Psoas muscle (tissue), 8 donors: ENCODE results near the gene MME. TPM values are rescaled to one million over a fixed set of nuclear protein-coding genes. Genes with fewer than 3 reads are reported as not detected.

ENCODE experiments used
- ATAC-seq, 4 donors: fragments of 200-7000 bp; cut with Tn5 transposase; one replicate each; pipeline ENCODE4 v1.9.1; 2020; ENCODE audit warnings: moderate library complexity in 3 of 4, mild to moderate bottlenecking in 2 of 4
- DNase-seq, 2 donors: peaks; one replicate each; pipeline ENCODE4 v3.0.0-alpha.2; 2020
- H3K27ac ChIP-seq: fragments of 200-600 bp; one replicate; pipeline ENCODE4 v1.8.0; 2022
- H3K27me3 ChIP-seq, 3 donors: fragments of 200-600 bp in 1 of 3; one replicate each; pipeline versions ENCODE4 v1.6.1 to v1.8.0; 2013 to 2022; ENCODE audit warnings: low read length in 2 of 3, mild to moderate bottlenecking in 2 of 3, moderate library complexity in 1 of 3; ENCODE audit not compliant: insufficient read depth in 3 of 3
- H3K36me3 ChIP-seq, 2 donors: fragments of 200-600 bp in 1 of 2; one replicate each; pipeline versions ENCODE4 v1.6.1 to v1.8.0; 2013 to 2022; ENCODE audit warnings: low read depth in 1 of 2, mild to moderate bottlenecking in 1 of 2, moderate library complexity in 1 of 2; ENCODE audit not compliant: insufficient read depth in 1 of 2
- H3K4me1 ChIP-seq: fragments of 200-600 bp; one replicate; pipeline ENCODE4 v1.8.0; 2022
- H3K4me3 ChIP-seq: fragments of 200-600 bp; one replicate; pipeline ENCODE4 v1.8.0; 2022; ENCODE audit warnings: mild to moderate bottlenecking
- H3K9me3 ChIP-seq: fragments of 200-600 bp; one replicate; pipeline ENCODE4 v1.8.0; 2022
- WGBS, 3 donors: extraction: QIAGEN DNeasy Blood & Tissue Kit; methylation state at CpG; one replicate each; pipeline versions ENCODE4 v1.1.6 to v1.1.7; 2013; 5-methylcytosine and 5-hydroxymethylcytosine counted together
- intact Hi-C, 2 donors: fragments of 100-400 bp; cut with DNase I; formaldehyde crosslinking; loops; one replicate each; pipeline versions ENCODE4 v1.11.0 to v1.14.2; 2022
- polyA plus RNA-seq, 3 donors: library from polyadenylated mRNA; stranded (reverse); fragments of 200-250 nt; gene quantifications; one replicate each; pipeline ENCODE4 v1.2.3, GENCODE V29; 2013
- total RNA-seq, 4 donors: library from RNA; stranded (reverse); fragmentation: NEBNext Ultra II Directional in 2 of 4; extraction: Animal tissue kit (Norgen Biotek cat#: 25700) in 2 of 4; gene quantifications; one replicate each; pipeline versions ENCODE4 v1.2.1 to v1.2.4, GENCODE V29; 2021 to 2023
- TF ChIP-seq, protein P1 (sequence below): fragments of 200-600 bp; IDR thresholded peaks from one replicate; pipeline ENCODE4 v1.8.0; 2022; ENCODE audit warnings: antibody characterized with exemption
- donor health status: healthy with polysubstance abuse.
- donor health status: DM: no; HTN: no; CAD: no; lungs with moderate emphysema.
- donor health status: Bipolar disorder and iron deficiency.
- donor health status: healthy.
- donor health status: DM: yes; HTN: yes; CAD: no.
- donor health status: DM: no; HTN: no; CAD: no.
- donor health status: DM: no; HTN: no; CAD: no.
- donor health status: DM: yes; HTN: yes; CAD: no.

MME gene
- total and polyA plus RNA-seq, 7 donors = 10.3 to 44.1 (median 38.5) TPM

DNA sequence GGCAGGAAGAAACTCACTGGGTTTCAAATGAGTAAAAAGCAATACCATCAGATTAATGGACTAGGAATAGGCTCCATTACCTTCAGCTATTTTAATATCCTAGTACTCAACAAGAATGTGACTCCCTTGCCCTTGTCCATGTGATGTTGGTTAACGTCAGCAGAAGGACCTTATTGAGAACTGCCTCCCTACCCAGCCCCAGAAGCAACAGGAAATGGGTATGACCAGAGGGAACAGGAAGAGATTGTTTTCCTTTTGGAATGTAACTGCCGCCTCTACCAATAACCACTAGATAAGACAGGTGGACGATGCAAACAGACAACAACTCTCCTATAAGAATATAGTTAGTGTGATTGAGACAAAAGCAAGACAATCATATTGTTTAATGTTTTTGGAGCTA, 10.4 kb upstream of the MME start:
- peaks cover 17% of the 10 kb centered on the region for H3K4me1 ChIP-seq
- peak in 1 of 4 donors; percentile 25 for ATAC-seq
- TF ChIP-seq, protein P1, sequence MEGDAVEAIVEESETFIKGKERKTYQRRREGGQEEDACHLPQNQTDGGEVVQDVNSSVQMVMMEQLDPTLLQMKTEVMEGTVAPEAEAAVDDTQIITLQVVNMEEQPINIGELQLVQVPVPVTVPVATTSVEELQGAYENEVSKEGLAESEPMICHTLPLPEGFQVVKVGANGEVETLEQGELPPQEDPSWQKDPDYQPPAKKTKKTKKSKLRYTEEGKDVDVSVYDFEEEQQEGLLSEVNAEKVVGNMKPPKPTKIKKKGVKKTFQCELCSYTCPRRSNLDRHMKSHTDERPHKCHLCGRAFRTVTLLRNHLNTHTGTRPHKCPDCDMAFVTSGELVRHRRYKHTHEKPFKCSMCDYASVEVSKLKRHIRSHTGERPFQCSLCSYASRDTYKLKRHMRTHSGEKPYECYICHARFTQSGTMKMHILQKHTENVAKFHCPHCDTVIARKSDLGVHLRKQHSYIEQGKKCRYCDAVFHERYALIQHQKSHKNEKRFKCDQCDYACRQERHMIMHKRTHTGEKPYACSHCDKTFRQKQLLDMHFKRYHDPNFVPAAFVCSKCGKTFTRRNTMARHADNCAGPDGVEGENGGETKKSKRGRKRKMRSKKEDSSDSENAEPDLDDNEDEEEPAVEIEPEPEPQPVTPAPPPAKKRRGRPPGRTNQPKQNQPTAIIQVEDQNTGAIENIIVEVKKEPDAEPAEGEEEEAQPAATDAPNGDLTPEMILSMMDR = no peak
- 56 to 62% (median 59%) methylated on average over 3 of the region's 3 CpGs for WGBS, 3 donors
- peaks cover under 1% of the 10 kb centered on the region for H3K9me3 ChIP-seq
- H3K27me3 ChIP-seq = no peaks in the 10 kb centered on the region
- H3K36me3 ChIP-seq = no peaks in the 10 kb centered on the region
- H3K4me3 ChIP-seq = no peak overlapping the region
- H3K27ac ChIP-seq = peak overlapping the region; percentile 32
- intact Hi-C loops = loop anchor here (5.0 to 10.0 kb wide), 2 partner anchors 163 to 255 kb away; no protein-coding TSS in a partner anchor
- no peak for DNase-seq

DNA sequence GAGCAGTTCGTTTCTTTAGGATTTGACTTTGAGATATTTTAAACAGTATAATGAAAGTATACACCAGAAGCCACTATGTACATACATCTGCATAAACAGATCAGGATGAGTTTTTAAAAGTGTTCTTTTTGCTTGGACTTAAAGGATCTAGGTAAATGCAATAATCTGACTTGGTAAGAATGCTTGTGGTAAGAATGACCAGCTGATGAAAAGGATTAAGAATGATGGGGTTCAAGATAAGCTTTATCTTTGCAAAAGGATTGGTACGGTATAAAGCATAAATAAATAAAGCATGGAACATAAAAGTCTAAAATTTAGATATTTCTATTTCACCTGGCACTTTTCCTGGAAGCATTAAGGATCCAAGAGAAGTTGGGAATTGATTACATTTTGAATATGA, 9.8 kb upstream of the MME start:
- Histone ChIP-seq H3K27me3 (no peaks in the 10 kb centered on the region), H3K9me3 (peaks cover 5% of the 10 kb centered on the region), H3K36me3 (no peaks in the 10 kb centered on the region), H3K4me3 (no peak overlapping the region), H3K27ac (peak overlapping the region; percentile 39), H3K4me1 (peaks cover 12% of the 10 kb centered on the region)
- intact Hi-C loops = loop anchor here in 1 of 2 donors (10.0 kb wide), 1 partner anchor 254 kb away; no protein-coding TSS in a partner anchor
- ATAC-seq (no peak), DNase-seq (no peak)
- 88 to 93% (median 89%) methylated on average over 2 of the region's 2 CpGs for WGBS, 3 donors
- TF ChIP-seq, protein P1 = no peak

DNA sequence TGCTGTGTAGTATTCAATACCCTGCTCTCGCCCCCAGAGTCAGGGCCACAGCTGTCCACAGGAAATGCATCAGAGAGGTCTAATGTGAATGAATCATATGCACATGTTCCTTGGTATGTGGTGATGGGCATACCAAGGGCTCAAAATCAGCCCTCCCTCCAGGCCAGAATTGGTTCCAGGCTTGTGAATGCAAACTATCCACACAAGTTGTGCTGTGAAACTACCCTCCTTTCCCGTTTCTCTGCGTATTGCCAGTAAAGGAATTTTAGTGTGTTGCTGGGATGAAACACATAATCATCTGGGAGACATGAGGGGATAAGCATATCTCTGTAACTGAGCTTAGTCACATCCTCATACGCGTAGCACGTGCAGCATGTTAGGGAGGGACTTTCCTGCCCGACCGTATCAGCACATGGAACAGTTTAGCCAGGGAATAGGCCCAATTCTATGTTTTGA, 9.2 kb upstream of the MME start:
- ATAC-seq = peak; percentile 75 to 91 (median 84)
- Histone ChIP-seq H3K27ac (peak overlapping the region; percentile 39), H3K9me3 (peaks cover 5% of the 10 kb centered on the region), H3K27me3 (no peaks in the 10 kb centered on the region), H3K4me3 (no peak overlapping the region), H3K36me3 (no peaks in the 10 kb centered on the region), H3K4me1 (peaks cover 8% of the 10 kb centered on the region)
- DNase-seq = peak in 1 of 2 donors; percentile 17
- 42 to 58% (median 56%) methylated on average over 8 of the region's 8 CpGs for WGBS, 3 donors
- TF ChIP-seq, protein P1 = no peak
- intact Hi-C loops = loop anchor here in 1 of 2 donors (10.0 kb wide), 1 partner anchor 254 kb away; no protein-coding TSS in a partner anchor

DNA sequence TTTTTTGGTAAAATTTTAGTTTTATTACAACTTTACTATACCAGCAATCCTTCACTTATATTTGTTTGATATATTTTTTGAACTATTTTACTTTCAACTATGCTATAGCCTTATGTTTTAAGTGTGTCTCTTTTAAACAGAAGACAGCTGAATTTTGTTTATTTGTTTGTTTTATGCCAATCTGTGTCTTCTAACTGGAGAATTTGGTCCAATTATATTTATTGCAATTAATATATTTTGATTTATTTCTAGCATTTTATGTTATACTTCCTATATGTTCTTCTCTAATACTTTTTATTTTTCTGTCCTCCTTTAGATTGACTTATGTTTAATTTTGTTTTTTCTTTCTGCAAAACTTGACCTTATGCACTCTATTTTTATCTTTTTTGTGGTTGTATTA, 4.9 kb upstream of the MME start:
- intact Hi-C loops = loop anchor here in 1 of 2 donors (10.0 kb wide), 1 partner anchor 250 kb away; no protein-coding TSS in a partner anchor

More for the DNA sequence above, 4.9 kb upstream of the MME start:
- TF ChIP-seq, protein P1 = no peak
- H3K4me1 ChIP-seq = peaks cover 4% of the 10 kb centered on the region
- ATAC-seq (no peak), DNase-seq (no peak)
- H3K27me3 ChIP-seq = peaks cover 0 to 8% (median 0%) of the 10 kb centered on the region in 3 donors
- H3K4me3 ChIP-seq = no peak overlapping the region
- H3K9me3 ChIP-seq = peaks cover 5% of the 10 kb centered on the region
- H3K36me3 ChIP-seq = no peaks in the 10 kb centered on the region
- H3K27ac ChIP-seq = no peak overlapping the region
